Measurements from ENCODE around the gene SLC22A23. TPM values are rescaled to one million over a fixed set of nuclear protein-coding genes. Genes with fewer than 3 reads are reported as not detected.

The SLC22A23 gene
- total RNA-seq, 1 experiment from 2014 or later: 6.8 TPM

GRCh38 chr6:3277851-3278416 lies 178.9 kb downstream of the SLC22A23 start:
- no peak overlapping the region for H2AFZ ChIP-seq (ENCODE audit: low read length)
- Mint-ChIP-seq H3K9me3 (no peaks in the 10 kb centered on the region), H3K36me3 (ENCODE audit: insufficient read depth in 1 of 3, low read depth in 3 of 3) (peaks cover 11 to 14% (median 13%) of the 10 kb centered on the region in 3 experiments; a peak in 6 of 7 replicates), H3K4me3 (no peak overlapping the region), H3K27me3 (ENCODE audit: low read depth) (no peaks in the 10 kb centered on the region), H3K4me1 (peaks cover 28 to 31% of the 10 kb centered on the region in 2 experiments), H3K27ac (no peak overlapping the region; a peak in 1 of 7 replicates)
- H2BK15ac ChIP-seq (ENCODE audit: low read depth, low read length): no peak overlapping the region
- H3K9me3 ChIP-seq (ENCODE audit: control insufficient read depth, low read depth, low read length): no peaks in the 10 kb centered on the region
- H3K79me1 ChIP-seq (ENCODE audit: insufficient read depth, low read depth, low read length, poor library complexity, severe bottlenecking): no peaks in the 10 kb centered on the region
- no peaks in the 10 kb centered on the region for H3K79me2 ChIP-seq (ENCODE audit: insufficient read depth, low read length)
- peaks cover 13% of the 10 kb centered on the region for H3K4me1 ChIP-seq (ENCODE audit: insufficient read depth, low read length)
- H3K23me2 ChIP-seq (ENCODE audit: insufficient read length, low read depth, low read length, poor library complexity, severe bottlenecking): no peaks in the 10 kb centered on the region
- H3K9ac ChIP-seq (ENCODE audit: extremely low read depth, insufficient read length, low read length): no peak overlapping the region
- H3T11ph ChIP-seq (ENCODE audit: low read length): no peak overlapping the region
- H4K91ac ChIP-seq (ENCODE audit: insufficient read length, low read depth, low read length): no peak overlapping the region
- no peaks in the 10 kb centered on the region for H4K20me1 ChIP-seq (ENCODE audit: control insufficient read depth, insufficient read depth, insufficient read length)
- no peak overlapping the region for H4K8ac ChIP-seq (replicated peaks; ENCODE audit: insufficient read length, low read depth, low read length)
- H3K4me2 ChIP-seq (ENCODE audit: insufficient read depth, insufficient read length, low read length): no peak overlapping the region
- H3K56ac ChIP-seq (ENCODE audit: insufficient read length, low read depth, low read length): no peak overlapping the region
- WGBS (ENCODE audit: extremely low coverage, insufficient read length, low lambda C conversion rate): no CpG with 5 or more reads among the region's 9 CpGs
- H4K5ac ChIP-seq (ENCODE audit: insufficient read length, low read depth, low read length): no peak overlapping the region
- no peak overlapping the region for H3K18ac ChIP-seq (ENCODE audit: insufficient read length, low read depth, low read length)
- H3K4ac ChIP-seq (ENCODE audit: low read depth, low read length): no peak overlapping the region
- no peak for TF ChIP-seq CTCF (conservative IDR thresholded peaks at IDR 0.05)
- no peak overlapping the region for H2BK5ac ChIP-seq (ENCODE audit: insufficient read length, low read length)
- no peak overlapping the region for H2BK120ac ChIP-seq (ENCODE audit: low read depth, low read length, poor library complexity, severe bottlenecking)
- no peak overlapping the region for H3K23ac ChIP-seq (ENCODE audit: insufficient read length, low read depth, low read length)
- no peak overlapping the region for H2BK12ac ChIP-seq (ENCODE audit: insufficient read length, low read depth, low read length)
- H2BK20ac ChIP-seq (ENCODE audit: low read depth, low read length, poor library complexity, severe bottlenecking): no peak overlapping the region
- H3K27me3 ChIP-seq (ENCODE audit: insufficient read depth, low read length): no peaks in the 10 kb centered on the region
- no peak overlapping the region for H2AK5ac ChIP-seq (ENCODE audit: insufficient read length, low read length)
- no peak for DNase-seq
- H3K14ac ChIP-seq (ENCODE audit: insufficient read depth, low read length): no peak overlapping the region; the same call in 1 of the 2 replicates
- H3K27ac ChIP-seq (ENCODE audit: insufficient read length, low read depth, low read length): no peak overlapping the region
